Esophagus squamous epithelium (tissue), 5 donors: ENCODE results near the gene THBS4. TPM values are rescaled to one million over a fixed set of nuclear protein-coding genes. Genes with fewer than 3 reads are reported as not detected.
"Not testable (repeated sequence)": the region's sequence is repeated elsewhere in the genome, so short reads cannot be mapped to it uniquely, and the experiment has no call there.

Source experiments
- DNase-seq: peaks from one replicate; lab custom pipeline; 2025; lab: John Stamatoyannopoulos, UW
- H3K27ac ChIP-seq, 4 donors: fragments of 200-600 bp; sonication (generic); one replicate each; pipeline ENCODE4 v1.5.1; 2016 to 2019; ENCODE audit warnings: mild to moderate bottlenecking in 1 of 4
- H3K27me3 ChIP-seq, 4 donors: fragments of 200-600 bp; sonication (generic); 1 replicate in 3 of 4; 2 replicates in 1 of 4; pipeline versions ENCODE4 v1.5.1 to v1.6.0; 2017 to 2021; ENCODE audit warnings: antibody characterized with exemption in 1 of 4
- H3K36me3 ChIP-seq, 3 donors: fragments of 200-600 bp; sonication (generic); one replicate each; pipeline ENCODE4 v1.5.1; 2016 to 2019
- H3K4me1 ChIP-seq, 3 donors: fragments of 200-600 bp; sonication (generic); one replicate each; pipeline ENCODE4 v1.5.1; 2017 to 2019
- H3K4me3 ChIP-seq, 4 donors: fragments of 200-600 bp; sonication (generic); 1 replicate in 3 of 4; 2 replicates in 1 of 4; pipeline ENCODE4 v1.5.1; 2016 to 2019; ENCODE audit warnings: mild to moderate bottlenecking in 2 of 4, moderate library complexity in 1 of 4
- H3K9me3 ChIP-seq, 3 donors: fragments of 200-600 bp; sonication (generic); one replicate each; pipeline ENCODE4 v1.5.1; 2016 to 2019
- POLR2A ChIP-seq, 4 donors: fragments of 450-650 bp; IDR thresholded peaks; one replicate each; pipeline ENCODE4 v1.6.1; 2017; ENCODE audit warnings: antibody characterized with exemption in 4 of 4, mild to moderate bottlenecking in 4 of 4, moderate library complexity in 3 of 4
- WGBS, 2 donors: methylation state at CpG; one replicate each; pipeline ENCODE4 v1.1.5; 2018; 5-methylcytosine and 5-hydroxymethylcytosine counted together
- intact Hi-C: fragments of 100-400 bp; cut with DNase I; formaldehyde crosslinking; loops from one replicate; pipeline ENCODE4 v1.15.0; 2022
- total RNA-seq, 4 donors: library from RNA; depleted of rRNA; stranded (reverse); fragments of >200 nt; gene quantifications; one replicate each; pipeline ENCODE4 v1.1.0, GENCODE V29; 2016
- TF ChIP-seq, protein P1 (sequence below), 6 experiments: fragments of 450-650 bp in 4 of 6; fragments of 200-600 bp in 2 of 6; sonication (generic) in 2 of 6; IDR thresholded peaks; one replicate each; pipeline ENCODE4 v1.5.1; 2016 to 2019; ENCODE audit warnings: antibody characterized with exemption in 6 of 6, mild to moderate bottlenecking in 4 of 6, moderate library complexity in 4 of 6
- donor health status: DM: yes; HTN: yes; CAD: no.

The THBS4 gene
- total RNA-seq, 4 donors from 2014 or later: 0.44 to 4.7 (median 1.7) TPM

DNA sequence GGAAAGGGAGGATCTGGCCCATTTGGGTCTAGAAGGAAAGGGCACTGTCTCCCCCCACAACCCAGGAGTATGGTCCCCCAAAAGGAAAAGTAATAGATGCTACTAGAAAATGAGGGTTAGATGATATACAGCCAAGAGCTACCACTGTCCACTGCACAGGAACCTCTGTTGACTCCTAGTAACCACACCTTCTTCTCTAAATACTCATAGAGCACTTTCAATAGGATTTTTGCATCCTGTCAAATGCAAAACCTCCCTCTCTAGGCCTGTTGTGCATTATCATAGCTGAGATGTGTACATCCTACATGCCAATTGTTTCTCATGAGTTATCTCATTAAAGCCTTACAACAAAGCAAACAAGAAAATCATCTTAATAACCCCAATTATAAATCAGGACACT lies 66.8 kb downstream of the THBS4 start:
- no peak overlapping the region for H3K4me3 ChIP-seq
- H3K36me3 ChIP-seq: no peaks in the 10 kb centered on the region
- no peak for TF ChIP-seq POLR2A (IDR thresholded peaks at IDR 0.05)
- TF ChIP-seq, protein P1, sequence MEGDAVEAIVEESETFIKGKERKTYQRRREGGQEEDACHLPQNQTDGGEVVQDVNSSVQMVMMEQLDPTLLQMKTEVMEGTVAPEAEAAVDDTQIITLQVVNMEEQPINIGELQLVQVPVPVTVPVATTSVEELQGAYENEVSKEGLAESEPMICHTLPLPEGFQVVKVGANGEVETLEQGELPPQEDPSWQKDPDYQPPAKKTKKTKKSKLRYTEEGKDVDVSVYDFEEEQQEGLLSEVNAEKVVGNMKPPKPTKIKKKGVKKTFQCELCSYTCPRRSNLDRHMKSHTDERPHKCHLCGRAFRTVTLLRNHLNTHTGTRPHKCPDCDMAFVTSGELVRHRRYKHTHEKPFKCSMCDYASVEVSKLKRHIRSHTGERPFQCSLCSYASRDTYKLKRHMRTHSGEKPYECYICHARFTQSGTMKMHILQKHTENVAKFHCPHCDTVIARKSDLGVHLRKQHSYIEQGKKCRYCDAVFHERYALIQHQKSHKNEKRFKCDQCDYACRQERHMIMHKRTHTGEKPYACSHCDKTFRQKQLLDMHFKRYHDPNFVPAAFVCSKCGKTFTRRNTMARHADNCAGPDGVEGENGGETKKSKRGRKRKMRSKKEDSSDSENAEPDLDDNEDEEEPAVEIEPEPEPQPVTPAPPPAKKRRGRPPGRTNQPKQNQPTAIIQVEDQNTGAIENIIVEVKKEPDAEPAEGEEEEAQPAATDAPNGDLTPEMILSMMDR (IDR thresholded peaks at IDR 0.05): no peak
- H3K4me1 ChIP-seq: no peaks in the 10 kb centered on the region
- no peak for DNase-seq
- intact Hi-C loops: no loop called here
- no peaks in the 10 kb centered on the region for H3K27me3 ChIP-seq
- no peak overlapping the region for H3K27ac ChIP-seq
- no peaks in the 10 kb centered on the region for H3K9me3 ChIP-seq

DNA sequence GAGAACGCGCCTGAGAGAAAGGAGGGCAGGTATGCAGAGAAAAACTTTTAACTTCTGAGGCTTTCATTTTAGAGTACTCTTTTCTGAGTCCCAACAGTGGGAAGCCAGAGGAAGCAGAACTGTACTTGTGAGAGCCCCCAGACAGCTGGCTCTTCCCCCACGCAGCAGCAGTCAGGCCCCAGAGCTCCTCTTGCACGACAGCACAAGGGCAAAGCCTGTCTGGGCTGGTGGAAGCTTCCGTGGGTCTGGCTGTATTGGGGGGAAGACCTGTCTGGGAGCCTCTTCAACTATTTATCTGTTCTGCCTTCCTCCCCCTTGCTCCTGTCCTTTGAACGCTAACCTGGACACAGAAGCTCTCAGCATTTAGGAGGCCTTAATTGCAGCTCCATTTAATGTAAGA lies 68.2 kb downstream of the THBS4 start:
- no peak for TF ChIP-seq POLR2A (IDR thresholded peaks at IDR 0.05)
- TF ChIP-seq, protein P1 (IDR thresholded peaks at IDR 0.05): no peak
- no peak for DNase-seq
- H3K4me1 ChIP-seq: no peaks in the 10 kb centered on the region
- intact Hi-C loops: no loop called here
- H3K9me3 ChIP-seq: no peaks in the 10 kb centered on the region
- H3K4me3 ChIP-seq: no peak overlapping the region
- WGBS, 2 donors: 78 to 85% methylated on average over 5 to 6 of the region's 6 CpGs
- no peaks in the 10 kb centered on the region for H3K27me3 ChIP-seq
- H3K36me3 ChIP-seq: no peaks in the 10 kb centered on the region
- H3K27ac ChIP-seq: no peak overlapping the region

DNA sequence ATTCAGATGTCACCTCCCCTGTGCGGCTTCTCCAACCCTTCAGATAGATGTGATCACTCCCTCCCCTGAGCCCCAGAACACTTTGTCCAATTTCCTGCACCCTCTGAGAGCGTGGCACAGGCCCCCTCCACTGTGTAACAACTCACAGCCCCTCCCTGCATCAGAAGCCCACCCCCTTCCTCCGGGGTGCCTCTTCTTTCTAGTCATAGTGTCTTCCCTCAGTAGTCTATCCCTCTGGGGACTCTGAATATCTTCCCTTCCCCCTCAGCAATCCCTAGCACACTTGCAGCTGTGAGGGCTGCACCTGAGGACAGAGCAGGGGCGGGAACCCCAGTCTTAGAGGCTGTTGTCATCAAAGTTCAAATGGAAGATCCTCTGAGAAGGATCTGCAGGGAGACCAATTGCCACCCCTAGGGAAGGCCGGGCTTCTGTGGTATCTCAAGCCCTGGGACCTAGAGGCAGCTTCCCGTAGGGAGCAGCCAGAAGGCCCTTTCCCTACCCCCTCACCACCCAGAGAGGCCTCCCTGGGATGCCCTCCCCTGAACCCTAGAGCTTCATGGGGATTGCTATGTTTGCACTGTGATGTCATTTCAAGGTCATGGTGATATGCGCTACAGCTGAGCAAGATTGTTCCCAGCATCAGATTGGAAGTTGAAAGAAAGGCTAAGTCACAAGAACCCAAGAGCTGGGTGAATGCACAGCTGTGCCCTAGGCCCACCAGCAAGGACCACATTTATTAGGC lies 70.7 kb downstream of the THBS4 start:
- 64 to 70% methylated on average over 4 to 7 of the region's 7 CpGs for whole genome bisulfite sequencing, 2 donors
- no peak for TF ChIP-seq POLR2A (IDR thresholded peaks at IDR 0.05)
- TF ChIP-seq, protein P1 (IDR thresholded peaks at IDR 0.05): no peak
- no peak for DNase-seq
- H3K27me3 ChIP-seq: no peaks in the 10 kb centered on the region
- no peak overlapping the region for H3K27ac ChIP-seq
- peaks cover 0 to 5% (median 0%) of the 10 kb centered on the region in 3 donors for H3K4me1 ChIP-seq
- H3K9me3 ChIP-seq: no peaks in the 10 kb centered on the region
- H3K36me3 ChIP-seq: no peaks in the 10 kb centered on the region
- H3K4me3 ChIP-seq: no peak overlapping the region
- intact Hi-C loops: no loop called here

DNA sequence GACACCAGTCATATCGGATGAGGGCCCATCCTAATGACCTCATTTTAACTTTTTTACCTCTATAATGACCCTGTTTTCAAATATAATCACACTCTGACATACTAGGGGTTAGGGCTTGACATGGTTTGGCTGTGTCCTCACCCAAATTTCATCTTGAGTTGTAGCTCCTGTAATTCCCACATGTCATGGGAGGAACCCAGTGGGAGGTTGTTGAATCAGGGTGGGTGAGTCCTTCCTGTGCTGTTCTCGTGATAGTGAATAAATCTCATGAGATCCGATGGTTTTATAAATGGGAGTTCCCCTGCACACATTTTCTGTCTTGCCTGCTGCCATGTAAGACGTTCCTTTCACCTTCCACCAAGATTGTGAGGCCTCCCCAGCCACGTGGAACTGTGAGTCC lies 71.8 kb downstream of the THBS4 start:
- peaks cover 0 to 5% (median 0%) of the 10 kb centered on the region in 3 donors for H3K4me1 ChIP-seq
- no peaks in the 10 kb centered on the region for H3K27me3 ChIP-seq
- no peaks in the 10 kb centered on the region for H3K9me3 ChIP-seq
- H3K36me3 ChIP-seq: no peaks in the 10 kb centered on the region
- DNase-seq: no peak
- whole genome bisulfite sequencing, 2 donors: 73 to 75% methylated on average over 5 of the region's 5 CpGs
- no peak overlapping the region for H3K27ac ChIP-seq
- no peak overlapping the region for H3K4me3 ChIP-seq
- TF ChIP-seq POLR2A (IDR thresholded peaks at IDR 0.05): no peak
- TF ChIP-seq, protein P1 (IDR thresholded peaks at IDR 0.05): no peak
- intact Hi-C loops: no loop called here

DNA sequence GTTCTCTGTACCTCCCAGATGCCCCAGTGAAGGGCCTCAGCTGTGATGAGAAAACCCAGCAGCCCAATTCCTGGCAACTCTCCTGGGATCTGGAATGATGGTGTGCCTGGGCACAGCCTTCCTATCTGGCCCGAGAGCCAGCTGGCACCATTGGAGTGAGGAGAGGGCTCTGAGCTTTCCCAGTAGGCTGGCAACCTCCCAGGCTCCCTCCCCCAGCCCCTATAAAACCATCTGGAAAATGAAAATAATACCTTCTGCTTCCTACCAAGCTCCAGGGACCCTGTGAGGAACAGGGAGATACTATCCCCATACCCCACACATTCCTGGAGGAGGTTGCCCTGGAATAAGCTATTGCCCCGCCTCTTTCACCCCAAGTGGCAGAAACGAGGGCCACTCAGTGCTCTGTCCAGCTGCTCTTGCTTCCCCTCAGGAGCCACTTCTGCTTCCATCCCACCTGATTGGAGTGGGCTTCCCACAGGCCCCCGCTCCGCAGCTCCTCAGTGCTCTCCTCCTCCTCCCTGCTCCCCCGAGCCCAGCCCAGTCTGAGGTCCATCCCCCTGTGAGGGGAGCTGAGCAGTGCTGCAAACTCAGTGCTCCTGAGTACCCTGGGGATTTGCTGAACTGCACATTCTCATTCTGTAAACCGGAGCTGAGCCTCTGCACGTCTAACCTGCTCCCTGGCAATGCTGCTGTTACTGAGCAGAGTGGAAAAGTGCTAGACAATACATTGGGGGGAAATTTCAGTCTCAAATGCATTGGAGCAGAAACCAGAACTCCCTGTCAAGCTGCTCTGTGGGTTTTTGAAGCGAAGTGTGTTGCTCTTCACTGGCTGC lies 74.7 kb downstream of the THBS4 start:
- peaks cover 0 to 5% (median 0%) of the 10 kb centered on the region in 3 donors for H3K4me1 ChIP-seq
- WGBS, 2 donors: 38 to 51% methylated on average over 5 to 6 of the region's 9 CpGs
- intact Hi-C loops: no loop called here
- no peaks in the 10 kb centered on the region for H3K27me3 ChIP-seq
- no peak overlapping the region for H3K27ac ChIP-seq
- H3K9me3 ChIP-seq: no peaks in the 10 kb centered on the region
- TF ChIP-seq, protein P1 (IDR thresholded peaks at IDR 0.05): no peak
- peaks cover 0 to 4% (median 0%) of the 10 kb centered on the region in 3 donors for H3K36me3 ChIP-seq
- no peak overlapping the region for H3K4me3 ChIP-seq
- no peak for DNase-seq

DNA sequence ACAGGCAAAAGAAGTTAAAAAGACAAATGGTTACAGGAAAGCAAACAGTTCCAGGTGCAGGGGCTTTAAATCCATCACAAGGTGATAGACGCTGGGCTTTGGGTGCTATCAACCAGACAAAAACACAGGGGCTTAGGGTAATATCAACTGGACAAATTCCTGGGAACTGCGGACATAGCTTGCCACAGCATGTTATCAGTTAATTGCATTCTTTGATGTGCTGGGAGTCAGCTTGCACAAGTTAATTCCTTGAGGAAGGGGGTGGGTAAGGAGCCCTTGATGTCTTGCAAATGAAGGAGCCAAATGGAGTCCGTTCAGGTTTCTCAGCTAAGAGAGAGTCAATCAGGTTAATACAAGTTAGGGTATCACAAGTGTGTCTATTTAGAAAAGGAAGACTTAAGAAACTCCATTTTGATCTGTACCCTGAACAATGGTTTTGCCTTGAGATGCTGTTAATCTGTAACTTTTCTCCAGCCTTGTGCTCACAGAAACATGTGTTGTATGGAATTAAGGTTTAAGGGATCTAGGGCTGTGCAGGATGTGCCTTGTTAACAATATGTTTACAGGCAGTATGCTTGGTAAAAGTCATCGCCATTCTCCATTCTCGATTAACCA lies 76.3 kb downstream of the THBS4 start:
- H3K27ac ChIP-seq, H3K9me3 ChIP-seq, DNase-seq, intact Hi-C loops, H3K36me3 ChIP-seq, H3K4me3 ChIP-seq, H3K4me1 ChIP-seq, H3K27me3 ChIP-seq: not testable (repeated sequence)
- WGBS, 2 donors: 44 to 48% methylated on average over 5 of the region's 5 CpGs
